BE2C (cell line): Measurements from ENCODE around the gene PAMR1.
A peak's percentile ranks its signal among the peaks of the same experiment; 100 is the strongest.

Experiments
- DNase-seq: peaks from one replicate; pipeline ENCODE4 v3.0.0-alpha.2; 2020
- H3K27me3 ChIP-seq: fragments of 250-450 bp; sonication (Bioruptor Pico); 2 replicates; pipeline ENCODE4 v1.5.1; 2020; ENCODE audit warnings: mild to moderate bottlenecking
- H3K36me3 ChIP-seq: fragments of 250-450 bp; sonication (Bioruptor Pico); 2 replicates; pipeline ENCODE4 v1.5.1; 2020; ENCODE audit warnings: mild to moderate bottlenecking
- H3K4me1 ChIP-seq: fragments of 250-450 bp; sonication (Bioruptor Pico); 2 replicates; pipeline ENCODE4 v1.5.1; 2020
- H3K4me3 ChIP-seq: 2 replicates; pipeline ENCODE4 v1.5.1; 2011; ENCODE audit warnings: low read depth, low read length
- H3K9me3 ChIP-seq: fragments of 250-450 bp; sonication (Bioruptor Pico); 2 replicates; pipeline ENCODE4 v1.5.1; 2020
- TF ChIP-seq, protein P1 (sequence below): IDR thresholded peaks from 2 replicates; pipeline ENCODE4 v1.5.1; 2012; ENCODE audit warnings: mild to moderate bottlenecking, low read depth, low read length

The PAMR1 gene

DNA sequence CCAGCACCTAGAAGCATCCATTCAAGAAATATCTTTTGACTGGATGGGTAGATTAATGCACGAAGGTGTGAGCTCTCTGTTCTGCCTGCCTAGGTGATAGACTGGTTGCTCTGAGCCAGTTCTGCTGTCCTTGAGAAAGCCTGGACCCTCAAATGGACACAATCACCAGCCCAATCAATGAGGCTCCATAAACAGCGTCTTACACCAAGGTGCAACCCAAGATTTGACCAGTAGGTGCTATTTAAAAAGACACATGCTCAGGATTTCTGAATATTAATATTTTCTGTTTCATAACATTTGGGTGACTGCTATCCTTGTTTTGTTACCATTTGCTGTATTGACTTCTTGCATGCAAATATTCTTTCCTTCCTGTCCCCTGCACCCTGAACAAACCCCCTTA lies 39.0 kb downstream of the PAMR1 start:
- no peak for DNase-seq
- Histone ChIP-seq H3K36me3 (no peaks in the 10 kb centered on the region), H3K4me1 (no peaks in the 10 kb centered on the region), H3K27me3 (no peaks in the 10 kb centered on the region), H3K9me3 (no peaks in the 10 kb centered on the region), H3K4me3 (no peak overlapping the region)
- TF ChIP-seq, protein P1, sequence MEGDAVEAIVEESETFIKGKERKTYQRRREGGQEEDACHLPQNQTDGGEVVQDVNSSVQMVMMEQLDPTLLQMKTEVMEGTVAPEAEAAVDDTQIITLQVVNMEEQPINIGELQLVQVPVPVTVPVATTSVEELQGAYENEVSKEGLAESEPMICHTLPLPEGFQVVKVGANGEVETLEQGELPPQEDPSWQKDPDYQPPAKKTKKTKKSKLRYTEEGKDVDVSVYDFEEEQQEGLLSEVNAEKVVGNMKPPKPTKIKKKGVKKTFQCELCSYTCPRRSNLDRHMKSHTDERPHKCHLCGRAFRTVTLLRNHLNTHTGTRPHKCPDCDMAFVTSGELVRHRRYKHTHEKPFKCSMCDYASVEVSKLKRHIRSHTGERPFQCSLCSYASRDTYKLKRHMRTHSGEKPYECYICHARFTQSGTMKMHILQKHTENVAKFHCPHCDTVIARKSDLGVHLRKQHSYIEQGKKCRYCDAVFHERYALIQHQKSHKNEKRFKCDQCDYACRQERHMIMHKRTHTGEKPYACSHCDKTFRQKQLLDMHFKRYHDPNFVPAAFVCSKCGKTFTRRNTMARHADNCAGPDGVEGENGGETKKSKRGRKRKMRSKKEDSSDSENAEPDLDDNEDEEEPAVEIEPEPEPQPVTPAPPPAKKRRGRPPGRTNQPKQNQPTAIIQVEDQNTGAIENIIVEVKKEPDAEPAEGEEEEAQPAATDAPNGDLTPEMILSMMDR: no peak

DNA sequence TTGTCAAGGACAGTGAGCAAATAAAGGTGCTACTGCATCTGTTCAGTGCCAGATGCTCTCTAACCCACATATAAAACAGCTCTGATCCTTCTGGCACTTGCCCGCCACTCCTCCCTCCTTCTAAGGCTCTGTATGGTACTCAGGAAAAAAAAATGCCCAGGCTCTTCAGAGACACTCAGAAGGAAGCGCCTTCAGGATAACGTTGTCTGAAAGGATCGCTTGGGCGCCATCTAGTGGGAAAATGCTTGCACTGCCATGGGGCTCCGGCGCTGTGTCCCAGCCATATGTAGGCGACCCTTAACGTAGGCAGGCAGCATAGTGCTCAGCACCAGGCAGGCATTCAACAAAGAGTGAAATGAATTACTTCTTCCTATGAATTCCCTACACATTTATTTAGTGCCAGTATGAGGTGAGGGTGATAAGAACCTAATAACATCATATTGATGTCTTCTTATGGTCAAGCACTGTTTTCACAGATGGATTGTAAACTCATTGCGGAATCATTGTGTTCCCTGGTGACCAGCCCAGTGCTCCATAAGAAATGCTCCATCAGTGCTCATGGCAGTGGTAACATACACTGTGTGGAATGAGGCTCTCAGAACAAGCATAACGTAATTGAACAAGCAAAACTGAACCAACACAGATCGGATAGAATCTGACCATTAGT lies 39.6 kb downstream of the PAMR1 start:
- H3K4me3 ChIP-seq: no peak overlapping the region
- H3K4me1 ChIP-seq: no peaks in the 10 kb centered on the region
- no peaks in the 10 kb centered on the region for H3K9me3 ChIP-seq
- DNase-seq: peak; percentile 65
- TF ChIP-seq, protein P1: peak; percentile 77
- H3K27me3 ChIP-seq: no peaks in the 10 kb centered on the region
- H3K36me3 ChIP-seq: no peaks in the 10 kb centered on the region

DNA sequence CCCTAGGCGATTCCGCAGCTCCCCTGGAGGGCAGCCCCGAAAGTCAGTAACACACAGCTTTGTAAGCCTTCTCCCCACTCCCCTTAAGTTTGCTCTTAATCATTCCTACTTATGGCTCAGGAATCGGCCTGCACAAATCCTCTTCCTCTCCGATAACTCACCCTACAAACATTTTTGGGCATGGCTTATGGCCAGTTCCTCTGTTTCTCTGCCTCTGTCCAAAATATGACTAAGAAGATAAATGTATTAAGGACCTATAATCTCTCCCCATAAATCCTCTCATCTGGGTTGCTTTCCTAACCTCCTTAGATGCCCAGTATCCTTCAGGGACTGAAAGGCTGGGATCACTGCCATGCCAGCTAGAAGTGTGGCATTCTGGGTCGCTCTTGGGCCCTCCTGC lies 41.0 kb downstream of the PAMR1 start:
- TF ChIP-seq, protein P1: no peak
- DNase-seq: no peak
- no peak overlapping the region for H3K4me3 ChIP-seq

DNA sequence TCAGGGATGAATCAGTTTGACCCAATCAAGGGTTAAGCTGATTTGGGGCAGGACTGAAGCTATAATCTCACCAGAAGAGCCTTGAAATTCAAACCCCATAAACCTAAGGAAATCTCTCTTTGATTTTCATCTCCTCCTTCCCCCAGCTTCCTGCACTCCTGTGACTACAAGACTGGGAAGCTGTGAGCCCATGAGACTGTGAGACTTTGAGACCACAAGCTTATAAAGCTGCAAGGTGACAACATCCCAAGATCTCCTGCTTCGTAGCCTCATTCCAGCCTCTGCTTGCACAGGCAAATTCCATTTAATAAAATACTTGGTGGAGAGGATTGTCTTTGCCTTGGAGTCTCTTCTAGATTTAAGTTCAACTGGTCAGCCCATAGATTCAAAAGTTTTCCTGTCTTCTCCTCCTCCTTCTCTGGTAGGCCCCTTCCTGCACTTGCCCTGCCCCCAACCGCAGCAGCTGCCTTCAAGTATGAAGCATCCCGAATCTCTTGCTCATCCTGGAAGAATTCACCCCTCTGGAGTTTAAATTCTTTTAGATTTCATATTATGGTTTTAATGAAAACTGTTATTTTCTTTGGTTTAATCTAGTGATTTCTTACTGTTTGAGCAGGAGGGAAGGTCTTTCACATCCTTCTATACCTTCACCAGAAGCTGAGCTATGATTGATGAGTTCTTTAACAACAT lies 42.1 kb downstream of the PAMR1 start:
- DNase-seq: no peak
- TF ChIP-seq, protein P1: no peak
- no peaks in the 10 kb centered on the region for H3K4me1 ChIP-seq
- H3K9me3 ChIP-seq: no peaks in the 10 kb centered on the region
- no peak overlapping the region for H3K4me3 ChIP-seq
- no peaks in the 10 kb centered on the region for H3K36me3 ChIP-seq
- no peaks in the 10 kb centered on the region for H3K27me3 ChIP-seq

More for the DNA sequence above, 41.0 kb downstream of the PAMR1 start:
- H3K4me1 ChIP-seq: no peaks in the 10 kb centered on the region
- H3K9me3 ChIP-seq: no peaks in the 10 kb centered on the region
- H3K27me3 ChIP-seq: no peaks in the 10 kb centered on the region
- H3K36me3 ChIP-seq: no peaks in the 10 kb centered on the region

DNA sequence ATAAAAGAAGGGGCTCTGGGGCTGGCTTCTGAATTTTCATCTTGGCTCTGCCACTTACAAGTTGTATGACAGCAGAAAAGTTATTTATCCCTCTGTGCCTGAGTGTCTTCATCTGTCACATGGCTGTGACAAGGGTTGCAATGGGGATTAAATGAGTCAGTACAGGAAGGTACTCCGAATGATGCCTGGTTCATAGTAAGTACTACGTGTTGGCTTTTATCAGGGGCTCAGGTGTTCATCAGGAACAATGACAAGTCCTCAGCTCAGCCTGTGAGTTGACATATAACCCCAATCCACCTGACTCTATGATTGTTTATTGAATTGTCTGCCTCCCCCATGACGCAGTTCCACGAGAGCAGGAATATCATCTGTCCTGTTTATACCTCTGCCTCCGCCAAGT lies 45.7 kb downstream of the PAMR1 start:
- H3K27me3 ChIP-seq: no peaks in the 10 kb centered on the region
- H3K9me3 ChIP-seq: no peaks in the 10 kb centered on the region
- TF ChIP-seq, protein P1: no peak
- no peak overlapping the region for H3K4me3 ChIP-seq
- no peak for DNase-seq
- no peaks in the 10 kb centered on the region for H3K36me3 ChIP-seq
- no peaks in the 10 kb centered on the region for H3K4me1 ChIP-seq

DNA sequence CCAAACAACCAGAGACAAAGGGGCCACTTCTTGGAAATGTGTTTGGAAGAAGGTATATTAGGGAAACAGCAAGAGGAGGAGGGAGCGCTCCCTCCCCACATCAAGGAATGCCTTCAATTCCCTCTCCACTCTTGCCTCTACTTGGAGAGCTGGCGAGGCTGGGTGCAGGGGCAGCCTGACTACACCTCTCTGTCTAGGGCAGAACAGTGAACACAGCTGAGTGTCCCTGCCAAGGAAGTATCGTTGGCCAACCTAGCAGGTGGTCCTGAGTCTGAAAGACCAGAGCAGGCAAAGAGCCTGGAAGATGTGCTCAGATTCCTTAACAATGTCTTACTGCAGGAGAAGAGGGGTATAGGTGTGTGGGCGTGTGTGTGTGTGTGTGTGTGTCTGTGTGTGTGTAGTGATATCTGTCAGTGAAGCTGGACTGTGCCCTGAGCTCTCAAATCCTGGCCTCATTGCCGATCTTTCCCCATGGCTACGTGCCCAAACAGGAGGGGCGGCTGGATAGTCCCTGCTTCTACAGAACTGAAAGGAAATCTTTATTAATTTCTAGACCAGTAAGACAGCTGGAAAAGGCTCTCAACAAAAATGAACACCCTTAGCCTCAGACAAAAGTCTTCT lies 46.8 kb downstream of the PAMR1 start:
- TF ChIP-seq, protein P1: no peak
- Histone ChIP-seq H3K36me3 (no peaks in the 10 kb centered on the region), H3K9me3 (no peaks in the 10 kb centered on the region), H3K4me3 (no peak overlapping the region), H3K27me3 (no peaks in the 10 kb centered on the region), H3K4me1 (no peaks in the 10 kb centered on the region)
- DNase-seq: no peak
